Upper lobe of left lung (tissue), 6 donors: ENCODE measurements around the gene LRP5. TPM values are rescaled to one million over a fixed set of nuclear protein-coding genes. Genes with fewer than 3 reads are reported as not detected.
"Not testable (repeated sequence)": the region's sequence is repeated elsewhere in the genome, so short reads cannot be mapped to it uniquely, and the experiment has no call there.

Experiments used
- ATAC-seq, 2 donors: fragments of 200-7000 bp; cut with Tn5 transposase; one replicate each; pipeline ENCODE4 v1.9.1; 2022; ENCODE audit warnings: mild to moderate bottlenecking in 2 of 2, moderate library complexity in 2 of 2; ENCODE audit not compliant: low FRiP score in 2 of 2
- DNase-seq, 2 donors: peaks; one replicate each; pipeline ENCODE4 v3.0.0-alpha.2; 2019 to 2020
- H3K27ac ChIP-seq, 4 donors: fragments of 200-600 bp; sonication (generic); one replicate each; pipeline ENCODE4 v1.5.1; 2016 to 2019
- H3K27me3 ChIP-seq, 4 donors: fragments of 200-600 bp; sonication (generic); one replicate each; pipeline ENCODE4 v1.5.1; 2017 to 2019
- H3K36me3 ChIP-seq, 4 donors: fragments of 200-600 bp; sonication (generic); one replicate each; pipeline ENCODE4 v1.5.1; 2016 to 2019
- H3K4me1 ChIP-seq, 4 donors: fragments of 200-600 bp; sonication (generic); one replicate each; pipeline ENCODE4 v1.5.1; 2018 to 2019
- H3K4me3 ChIP-seq, 4 donors: fragments of 200-600 bp; sonication (generic); one replicate each; pipeline ENCODE4 v1.5.1; 2017 to 2019; ENCODE audit warnings: mild to moderate bottlenecking in 2 of 4, moderate library complexity in 1 of 4
- H3K9me3 ChIP-seq, 4 donors: fragments of 200-600 bp; sonication (generic); one replicate each; pipeline ENCODE4 v1.5.1; 2018 to 2019
- EP300 ChIP-seq, 4 donors: sonication (generic); formaldehyde crosslinking; IDR thresholded peaks; one replicate each; pipeline ENCODE4 v1.5.1; 2017; ENCODE audit warnings: antibody characterized with exemption in 4 of 4, control low read depth in 2 of 4
- POLR2A ChIP-seq, 4 donors: fragments of 450-650 bp; IDR thresholded peaks; one replicate each; pipeline ENCODE4 v1.5.1; 2016 to 2017; ENCODE audit warnings: antibody characterized with exemption in 4 of 4, mild to moderate bottlenecking in 2 of 4
- POLR2AphosphoS5 ChIP-seq, 2 donors: sonication (generic); formaldehyde crosslinking; IDR thresholded peaks; one replicate each; pipeline ENCODE4 v1.5.1; 2017; ENCODE audit warnings: antibody characterized with exemption in 2 of 2
- WGBS, 2 donors: methylation state at CpG; one replicate each; pipeline ENCODE4 v1.1.5; 2017 to 2018; 5-methylcytosine and 5-hydroxymethylcytosine counted together
- total RNA-seq, 6 donors: library from RNA; depleted of rRNA in 4 of 6; stranded (reverse); fragments of >200 nt in 4 of 6; gene quantifications; one replicate each; pipeline versions ENCODE4 v1.1.0 to v1.2.1, GENCODE V29; 2016 to 2021
- TF ChIP-seq, protein P1 (sequence below), 6 experiments: fragments of 450-650 bp in 4 of 6; fragments of 200-600 bp in 2 of 6; sonication (generic) in 2 of 6; IDR thresholded peaks; one replicate each; pipeline ENCODE4 v1.5.1; 2016 to 2019; ENCODE audit warnings: antibody characterized with exemption in 6 of 6
- donor health status: DM: no; HTN: no; CAD: no; lungs with moderate emphysema.
- donor health status: DM: no; HTN: yes; CAD: no; lungs with severe emphysema.

Gene LRP5
- total RNA-seq, 6 donors from 2014 or later, result 51.5 to 79.4 (median 67.6) TPM

DNA sequence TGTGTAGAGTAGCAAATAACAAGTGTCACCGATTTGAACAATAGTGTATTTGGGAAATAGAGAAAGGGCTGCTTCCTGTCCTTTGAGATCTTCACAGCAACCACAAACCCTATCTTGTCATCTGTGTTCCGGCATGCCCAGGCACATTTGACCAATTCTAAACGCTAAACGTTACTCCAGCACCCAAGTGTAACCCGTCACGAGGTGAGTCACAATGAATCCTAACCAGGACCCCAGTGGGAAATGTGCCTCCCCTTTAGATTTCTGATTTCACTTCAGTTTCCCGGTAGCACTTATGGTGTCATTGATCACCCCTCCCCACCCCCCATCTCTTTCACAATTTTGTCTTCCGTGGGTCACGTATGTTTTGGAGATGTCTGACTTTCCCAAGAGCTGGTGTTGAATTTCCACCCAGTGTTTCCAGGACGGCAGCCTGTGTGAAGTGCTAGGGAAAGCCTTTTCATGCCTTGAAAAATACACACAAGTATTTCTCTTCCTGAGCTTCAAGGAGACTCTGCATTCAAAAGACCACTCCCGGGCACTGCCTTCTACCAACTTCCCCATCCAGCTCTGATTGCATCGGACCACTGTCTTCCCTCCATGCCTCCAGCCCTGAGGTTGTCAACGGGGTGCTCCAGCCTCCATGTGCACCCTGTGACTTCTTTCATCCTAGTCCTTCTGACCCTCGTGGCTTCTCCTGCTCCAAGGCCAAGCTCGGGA lies 30.1 kb upstream of the LRP5 start:
- Histone ChIP-seq H3K27me3 (no peaks in the 10 kb centered on the region), H3K4me1 (peaks cover 0 to 12% (median 0%) of the 10 kb centered on the region in 4 donors), H3K36me3 (no peaks in the 10 kb centered on the region), H3K27ac (peak overlapping the region in 1 of 4 donors; percentile 2), H3K4me3 (no peak overlapping the region), H3K9me3 (no peaks in the 10 kb centered on the region)
- 39 to 52% methylated on average over 15 of the region's 15 CpGs for WGBS, 2 donors
- DNase-seq (no peak), ATAC-seq (peak in 1 of 2 donors; percentile 26)
- TF ChIP-seq EP300 (IDR thresholded peaks at IDR 0.05), result no peak
- TF ChIP-seq POLR2A (IDR thresholded peaks at IDR 0.05), result no peak
- TF ChIP-seq, protein P1, sequence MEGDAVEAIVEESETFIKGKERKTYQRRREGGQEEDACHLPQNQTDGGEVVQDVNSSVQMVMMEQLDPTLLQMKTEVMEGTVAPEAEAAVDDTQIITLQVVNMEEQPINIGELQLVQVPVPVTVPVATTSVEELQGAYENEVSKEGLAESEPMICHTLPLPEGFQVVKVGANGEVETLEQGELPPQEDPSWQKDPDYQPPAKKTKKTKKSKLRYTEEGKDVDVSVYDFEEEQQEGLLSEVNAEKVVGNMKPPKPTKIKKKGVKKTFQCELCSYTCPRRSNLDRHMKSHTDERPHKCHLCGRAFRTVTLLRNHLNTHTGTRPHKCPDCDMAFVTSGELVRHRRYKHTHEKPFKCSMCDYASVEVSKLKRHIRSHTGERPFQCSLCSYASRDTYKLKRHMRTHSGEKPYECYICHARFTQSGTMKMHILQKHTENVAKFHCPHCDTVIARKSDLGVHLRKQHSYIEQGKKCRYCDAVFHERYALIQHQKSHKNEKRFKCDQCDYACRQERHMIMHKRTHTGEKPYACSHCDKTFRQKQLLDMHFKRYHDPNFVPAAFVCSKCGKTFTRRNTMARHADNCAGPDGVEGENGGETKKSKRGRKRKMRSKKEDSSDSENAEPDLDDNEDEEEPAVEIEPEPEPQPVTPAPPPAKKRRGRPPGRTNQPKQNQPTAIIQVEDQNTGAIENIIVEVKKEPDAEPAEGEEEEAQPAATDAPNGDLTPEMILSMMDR (IDR thresholded peaks at IDR 0.05), result no peak
- TF ChIP-seq POLR2AphosphoS5 (IDR thresholded peaks at IDR 0.05), result no peak

DNA sequence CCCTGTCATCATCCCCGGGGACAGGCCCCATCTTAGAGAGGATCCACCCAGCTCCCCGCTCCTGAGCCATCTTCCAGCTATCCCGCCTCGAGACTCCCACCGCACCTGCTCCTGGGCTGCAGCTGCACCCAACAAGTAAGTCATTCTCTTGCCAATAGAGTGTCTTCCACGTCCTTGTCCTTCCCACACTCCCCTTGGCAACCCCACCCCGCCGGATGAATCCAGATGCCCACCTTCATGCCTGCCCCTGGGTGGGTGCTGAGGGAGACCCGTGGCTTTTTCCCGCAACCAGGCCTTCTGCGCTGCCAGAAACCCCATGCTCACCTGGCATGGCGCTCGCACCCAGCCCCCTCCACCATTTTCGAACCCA lies 29.5 kb upstream of the LRP5 start:
- Histone ChIP-seq H3K4me1 (peaks cover 0 to 12% (median 0%) of the 10 kb centered on the region in 4 donors), H3K27me3 (no peaks in the 10 kb centered on the region), H3K4me3 (no peak overlapping the region), H3K36me3 (no peaks in the 10 kb centered on the region), H3K27ac (no peak overlapping the region), H3K9me3 (no peaks in the 10 kb centered on the region)
- WGBS, 2 donors, result 93 to 97% methylated on average over 14 of the region's 14 CpGs
- ATAC-seq (peak in 1 of 2 donors; percentile 30), DNase-seq (no peak)
- TF ChIP-seq, protein P1 (IDR thresholded peaks at IDR 0.05), result no peak
- TF ChIP-seq POLR2A (IDR thresholded peaks at IDR 0.05), result no peak
- TF ChIP-seq EP300 (IDR thresholded peaks at IDR 0.05), result no peak
- TF ChIP-seq POLR2AphosphoS5 (IDR thresholded peaks at IDR 0.05), result no peak

DNA sequence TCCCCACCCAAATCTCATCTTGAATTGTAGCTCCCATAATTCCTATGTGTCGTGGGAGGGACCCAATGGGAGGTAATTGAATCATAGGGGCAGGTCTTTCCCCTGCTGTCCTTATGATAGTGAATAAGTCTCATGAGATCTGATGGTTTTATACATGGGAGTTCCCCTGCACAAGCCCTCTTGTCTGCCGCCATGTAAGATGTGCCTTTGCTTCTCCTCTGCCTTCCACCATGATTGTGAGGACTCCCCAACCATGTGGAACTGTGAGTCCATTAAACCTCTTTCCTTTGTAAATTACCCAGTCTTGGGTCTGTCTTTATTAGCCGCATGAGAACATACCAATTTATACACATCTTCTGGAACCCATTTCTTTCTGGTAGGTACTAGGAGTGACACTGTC lies 27.8 kb upstream of the LRP5 start:
- peaks cover 0 to 12% (median 0%) of the 10 kb centered on the region in 4 donors for H3K4me1 ChIP-seq
- H3K27ac ChIP-seq, H3K36me3 ChIP-seq, DNase-seq, ATAC-seq, H3K4me3 ChIP-seq, H3K27me3 ChIP-seq, H3K9me3 ChIP-seq: not testable (repeated sequence)
- WGBS, 2 donors, result 94 to 100% methylated on average over 3 of the region's 3 CpGs

DNA sequence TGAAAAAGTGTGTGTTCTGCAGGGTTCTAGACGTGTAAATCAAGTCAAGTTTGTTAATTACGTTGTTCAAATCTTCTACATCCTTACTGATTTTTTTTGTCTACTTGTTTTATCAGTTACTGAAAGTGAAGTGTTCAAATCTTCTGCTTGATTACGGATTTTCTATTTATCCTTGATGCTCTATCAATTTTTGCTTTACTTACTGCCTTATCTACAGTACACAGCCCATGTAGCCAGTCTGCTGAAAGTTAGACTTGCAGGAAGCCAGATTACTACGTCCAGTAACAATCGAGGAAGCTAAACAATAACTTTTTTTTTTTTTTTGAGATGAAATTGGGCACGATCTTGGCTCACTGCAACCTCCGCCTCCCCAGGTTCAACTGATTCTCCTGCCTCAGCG lies 25.0 kb upstream of the LRP5 start:
- DNase-seq (no peak), ATAC-seq (no peak)
- Histone ChIP-seq H3K27ac (no peak overlapping the region), H3K4me3 (no peak overlapping the region), H3K36me3 (no peaks in the 10 kb centered on the region), H3K4me1 (peaks cover 0 to 5% (median 0%) of the 10 kb centered on the region in 4 donors), H3K9me3 (no peaks in the 10 kb centered on the region), H3K27me3 (no peaks in the 10 kb centered on the region)
- no peak for TF ChIP-seq POLR2AphosphoS5 (IDR thresholded peaks at IDR 0.05)
- no peak for TF ChIP-seq POLR2A (IDR thresholded peaks at IDR 0.05)
- TF ChIP-seq, protein P1 (IDR thresholded peaks at IDR 0.05), result no peak
- TF ChIP-seq EP300 (IDR thresholded peaks at IDR 0.05), result no peak
- WGBS, 2 donors, result 70 to 89% methylated on average over 8 of the region's 8 CpGs

DNA sequence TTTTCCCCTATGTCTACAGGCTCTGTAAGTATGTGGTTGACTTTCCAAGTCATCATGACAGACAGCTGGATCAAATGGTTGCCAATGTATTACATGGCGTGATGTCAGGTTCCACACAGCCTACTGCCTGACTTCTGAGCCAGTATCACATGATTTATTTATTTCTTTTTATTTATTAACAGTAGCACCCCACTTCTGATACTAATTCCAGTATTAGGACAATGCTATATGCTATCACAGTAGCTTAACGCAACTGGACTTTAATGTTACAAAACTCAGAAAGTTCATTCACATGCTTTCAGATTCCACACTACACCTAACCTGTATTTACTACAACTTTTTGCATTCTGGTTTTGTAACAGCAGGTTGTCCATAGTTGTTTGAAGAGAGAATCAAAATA lies 22.9 kb upstream of the LRP5 start:
- 94 to 97% methylated on average over 2 of the region's 2 CpGs for WGBS, 2 donors

More for the DNA sequence above, 22.9 kb upstream of the LRP5 start:
- H3K4me1 ChIP-seq, result no peaks in the 10 kb centered on the region
- H3K4me3 ChIP-seq, result no peak overlapping the region
- H3K27ac ChIP-seq, result no peak overlapping the region
- DNase-seq (no peak), ATAC-seq (no peak)
- H3K36me3 ChIP-seq, result no peaks in the 10 kb centered on the region
- no peak for TF ChIP-seq POLR2A (IDR thresholded peaks at IDR 0.05)
- TF ChIP-seq EP300 (IDR thresholded peaks at IDR 0.05), result no peak
- TF ChIP-seq, protein P1 (IDR thresholded peaks at IDR 0.05), result no peak
- no peak for TF ChIP-seq POLR2AphosphoS5 (IDR thresholded peaks at IDR 0.05)
- H3K27me3 ChIP-seq, result no peaks in the 10 kb centered on the region
- H3K9me3 ChIP-seq, result no peaks in the 10 kb centered on the region
